Endodermal cell (in vitro differentiated cells): ENCODE results near the gene ZCCHC14. TPM values are rescaled to one million over a fixed set of nuclear protein-coding genes. Genes with fewer than 3 reads are reported as not detected.

Source experiments
- DNase-seq: peaks from one replicate; pipeline ENCODE4 v3.0.0-alpha.2; 2017
- H3K27ac ChIP-seq: 2 replicates; pipeline ENCODE4 v1.5.1; 2013; ENCODE audit warnings: mild to moderate bottlenecking, low read depth, low read length, moderate library complexity
- H3K27me3 ChIP-seq: 2 replicates; pipeline ENCODE4 v1.6.1; 2013; ENCODE audit warnings: mild to moderate bottlenecking, low read length, moderate library complexity; ENCODE audit not compliant: insufficient read depth, control insufficient read depth, poor library complexity, severe bottlenecking
- H3K36me3 ChIP-seq: 2 replicates; pipeline ENCODE4 v1.7.0; 2013; ENCODE audit warnings: mild to moderate bottlenecking, low read length, moderate library complexity; ENCODE audit not compliant: control insufficient read depth, insufficient read depth
- H3K4me1 ChIP-seq: one replicate; pipeline ENCODE4 v1.7.0; 2013; ENCODE audit warnings: low read length; ENCODE audit not compliant: control insufficient read depth, insufficient read depth
- H3K4me3 ChIP-seq: 2 replicates; pipeline ENCODE4 v1.5.1; 2013; ENCODE audit warnings: mild to moderate bottlenecking, low read length, moderate library complexity
- H3K9ac ChIP-seq: 2 replicates; pipeline ENCODE4 v1.6.1; 2013; ENCODE audit warnings: mild to moderate bottlenecking, low read length, moderate library complexity; ENCODE audit not compliant: poor library complexity, severe bottlenecking; ENCODE audit errors: extremely low read depth
- H3K9me3 ChIP-seq: 2 replicates; pipeline ENCODE4 v1.6.1; 2013; ENCODE audit warnings: mild to moderate bottlenecking, low read length, moderate library complexity; ENCODE audit not compliant: control insufficient read depth
- H3K27ac Mint-ChIP-seq: 2 replicates; pipeline ENCODE4 v1.8.0; 2020; ENCODE audit warnings: mixed read lengths
- H3K27me3 Mint-ChIP-seq: 2 replicates; pipeline ENCODE4 v1.8.0; 2021; ENCODE audit warnings: mild to moderate bottlenecking, mixed read lengths; ENCODE audit not compliant: insufficient read depth
- H3K36me3 Mint-ChIP-seq: 2 replicates; pipeline ENCODE4 v1.8.0; 2020; ENCODE audit warnings: low read depth, mixed read lengths
- H3K4me1 Mint-ChIP-seq: 2 replicates; pipeline ENCODE4 v1.8.0; 2020; ENCODE audit warnings: mixed read lengths
- H3K4me3 Mint-ChIP-seq: 2 replicates; pipeline ENCODE4 v1.8.0; 2020; ENCODE audit warnings: mild to moderate bottlenecking, moderate library complexity, mixed read lengths
- H3K9me3 Mint-ChIP-seq: 2 replicates; pipeline ENCODE4 v1.8.0; 2020; ENCODE audit warnings: mild to moderate bottlenecking, mixed read lengths
- CTCF ChIP-seq: fragments of 200-600 bp; sonication (generic); conservative IDR thresholded peaks from 2 replicates; pipeline ENCODE4 v1.5.0; 2021; ENCODE audit warnings: antibody characterized with exemption, mild to moderate bottlenecking
- WGBS, 2 experiments: methylation state at CpG; one replicate each; pipeline versions ENCODE4 v1.1.5 to v1.1.7; 2013; ENCODE audit warnings: missing lambda C conversion rate in 2 of 2, mixed read lengths in 1 of 2; ENCODE audit not compliant: insufficient coverage in 1 of 2, insufficient read length in 1 of 2; 5-methylcytosine and 5-hydroxymethylcytosine counted together
- total RNA-seq, 2 donors: library from RNA; stranded (reverse); fragmentation: NEBNext Ultra II Directional in 1 of 2; extraction: Animal tissue kit (Norgen Biotek cat#: 25700) in 1 of 2; gene quantifications; 2 replicates in 1 of 2; 3 replicates in 1 of 2; pipeline ENCODE4 v1.2.1, GENCODE V29; 2021

The ZCCHC14 gene
- total RNA-seq, 2 donors from 2014 or later = 27.3 to 33.7 TPM

GRCh38 chr16:87538594-87538993 is 45.8 kb upstream of the ZCCHC14 start:
- WGBS, 2 experiments = 75 to 86% methylated on average over 5 to 11 of the region's 11 CpGs
- Histone ChIP-seq H3K4me1 (no peaks in the 10 kb centered on the region), H3K27ac (peak overlapping the region; percentile 66), H3K9me3 (peaks cover under 1% of the 10 kb centered on the region), H3K9ac (no peak overlapping the region), H3K27me3 (no peaks in the 10 kb centered on the region), H3K36me3 (no peaks in the 10 kb centered on the region), H3K4me3 (no peak overlapping the region)
- no peak for TF ChIP-seq CTCF
- Mint-ChIP-seq H3K4me3 (no peak overlapping the region), H3K36me3 (no peaks in the 10 kb centered on the region), H3K9me3 (peaks cover 34% of the 10 kb centered on the region), H3K27me3 (peaks cover 6% of the 10 kb centered on the region), H3K4me1 (no peaks in the 10 kb centered on the region), H3K27ac (no peak overlapping the region)
- no peak for DNase-seq

- H3K4me1 Mint-ChIP-seq = no peaks in the 10 kb centered on the region
- peaks cover 8% of the 10 kb centered on the region for H3K27me3 Mint-ChIP-seq
- H3K4me3 Mint-ChIP-seq = no peak overlapping the region
- no peak for TF ChIP-seq CTCF
- Histone ChIP-seq H3K4me1 (no peaks in the 10 kb centered on the region), H3K36me3 (no peaks in the 10 kb centered on the region), H3K4me3 (no peak overlapping the region), H3K27ac (no peak overlapping the region), H3K9ac (no peak overlapping the region), H3K27me3 (no peaks in the 10 kb centered on the region), H3K9me3 (peaks cover 5% of the 10 kb centered on the region)
- no peak for DNase-seq
- 72 to 89% methylated on average over 3 to 4 of the region's 4 CpGs for WGBS, 2 experiments
- H3K36me3 Mint-ChIP-seq = no peaks in the 10 kb centered on the region
- no peak overlapping the region for H3K27ac Mint-ChIP-seq
- H3K9me3 Mint-ChIP-seq = peaks cover 38% of the 10 kb centered on the region
Observed at GRCh38 chr16:87538160-87538559, 45.3 kb upstream of the ZCCHC14 start.

GRCh38 chr16:87536795-87537142 is 43.9 kb upstream of the ZCCHC14 start:
- Histone ChIP-seq H3K4me1 (no peaks in the 10 kb centered on the region), H3K27ac (no peak overlapping the region), H3K9ac (no peak overlapping the region), H3K36me3 (no peaks in the 10 kb centered on the region), H3K4me3 (no peak overlapping the region), H3K9me3 (peaks cover 12% of the 10 kb centered on the region), H3K27me3 (no peaks in the 10 kb centered on the region)
- Mint-ChIP-seq H3K36me3 (no peaks in the 10 kb centered on the region), H3K27me3 (peaks cover 10% of the 10 kb centered on the region), H3K9me3 (peaks cover 49% of the 10 kb centered on the region), H3K27ac (no peak overlapping the region), H3K4me3 (no peak overlapping the region), H3K4me1 (no peaks in the 10 kb centered on the region)
- DNase-seq = no peak
- WGBS, 2 experiments = 64 to 68% methylated on average over 6 to 10 of the region's 10 CpGs
- no peak for TF ChIP-seq CTCF
